22Rv1 (cell line): ENCODE data around the gene TNFRSF1A.

Source experiments
- CTCF ChIP-seq: fragments of 450-650 bp; IDR thresholded peaks from 2 replicates; pipeline ENCODE4 v1.5.1; 2017; ENCODE audit warnings: mild to moderate bottlenecking
- ZFX ChIP-seq: fragments of 450-650 bp; IDR thresholded peaks from 2 replicates; pipeline ENCODE4 v1.6.1; 2017; ENCODE audit warnings: antibody characterized with exemption, borderline replicate concordance

GRCh38 chr12:6319446-6319845, 22.4 kb downstream of the TNFRSF1A start:
- TF ChIP-seq CTCF (no peak), ZFX (no peak)
